Right lobe of liver (tissue), 6 donors: Measurements from ENCODE around the gene CYTH2. TPM values are rescaled to one million over a fixed set of nuclear protein-coding genes. Genes with fewer than 3 reads are reported as not detected.

Source experiments
- ATAC-seq, 4 donors: fragments of 200-7000 bp; cut with Tn5 transposase; one replicate each; pipeline ENCODE4 v1.9.1; 2020; ENCODE audit warnings: mild to moderate bottlenecking in 4 of 4, moderate library complexity in 4 of 4
- DNase-seq, 3 donors: peaks; one replicate each; pipeline ENCODE4 v3.0.0-alpha.2; 2020
- H3K27ac ChIP-seq, 3 donors: fragments of 200-600 bp; one replicate each; pipeline ENCODE4 v1.8.0; 2022
- H3K27me3 ChIP-seq, 2 donors: fragments of 200-600 bp; one replicate each; pipeline ENCODE4 v1.8.0; 2022
- H3K36me3 ChIP-seq, 4 donors: fragments of 200-600 bp; sonication (generic) in 1 of 4; one replicate each; pipeline versions ENCODE4 v1.5.1 to v1.8.0; 2017 to 2022; ENCODE audit warnings: control low read depth in 1 of 4
- H3K4me1 ChIP-seq, 4 donors: fragments of 200-600 bp; sonication (generic) in 1 of 4; one replicate each; pipeline versions ENCODE4 v1.5.1 to v1.8.0; 2017 to 2022; ENCODE audit warnings: control low read depth in 1 of 4
- H3K4me3 ChIP-seq, 3 donors: fragments of 200-600 bp; one replicate each; pipeline ENCODE4 v1.8.0; 2022
- H3K9me3 ChIP-seq, 4 donors: fragments of 200-600 bp; sonication (generic) in 1 of 4; one replicate each; pipeline versions ENCODE4 v1.5.1 to v1.8.0; 2017 to 2022; ENCODE audit warnings: control low read depth in 1 of 4
- POLR2A ChIP-seq: fragments of 450-650 bp; IDR thresholded peaks from one replicate; pipeline ENCODE4 v1.6.1; 2017; ENCODE audit warnings: antibody characterized with exemption, mild to moderate bottlenecking
- WGBS: methylation state at CpG from one replicate; pipeline ENCODE4 v1.1.6; 2018; ENCODE audit warnings: low coverage, low lambda C conversion rate; ENCODE audit not compliant: insufficient coverage; ENCODE audit errors: missing lambda C conversion rate; 5-methylcytosine and 5-hydroxymethylcytosine counted together
- intact Hi-C, 2 donors: fragments of 100-400 bp; cut with DNase I; formaldehyde crosslinking; loops; one replicate each; pipeline versions ENCODE4 v1.11.2 to v1.14.1; 2022
- total RNA-seq, 6 experiments: library from RNA; depleted of rRNA in 2 of 6; stranded (reverse); fragments of >200 nt in 2 of 6; fragmentation: NEBNext Ultra II Directional in 3 of 6; extraction: Animal tissue kit (Norgen Biotek cat#: 25700) in 3 of 6; gene quantifications; one replicate each; pipeline versions ENCODE4 v1.1.0 to v1.2.4, GENCODE V29; 2016 to 2023
- TF ChIP-seq, protein P1 (sequence below), 4 donors: fragments of 200-600 bp in 3 of 4; fragments of 450-650 bp in 1 of 4; IDR thresholded peaks; one replicate each; pipeline versions ENCODE4 v1.5.1 to v1.8.0; 2016 to 2022; ENCODE audit warnings: antibody characterized with exemption in 4 of 4, mild to moderate bottlenecking in 2 of 4
- donor health status: DM: no; HTN: yes; CAD: no.
- donor health status: DM: no; HTN: no; CAD: no.
- donor health status: DM: no; HTN: no; CAD: no.
- donor health status: DM: no; HTN: yes; CAD: no.
- donor health status: DM: no; HTN: yes; CAD: no.

The CYTH2 gene
- total RNA-seq, 6 experiments from 2014 or later: 7.7 to 22.7 (median 13.5) TPM

DNA sequence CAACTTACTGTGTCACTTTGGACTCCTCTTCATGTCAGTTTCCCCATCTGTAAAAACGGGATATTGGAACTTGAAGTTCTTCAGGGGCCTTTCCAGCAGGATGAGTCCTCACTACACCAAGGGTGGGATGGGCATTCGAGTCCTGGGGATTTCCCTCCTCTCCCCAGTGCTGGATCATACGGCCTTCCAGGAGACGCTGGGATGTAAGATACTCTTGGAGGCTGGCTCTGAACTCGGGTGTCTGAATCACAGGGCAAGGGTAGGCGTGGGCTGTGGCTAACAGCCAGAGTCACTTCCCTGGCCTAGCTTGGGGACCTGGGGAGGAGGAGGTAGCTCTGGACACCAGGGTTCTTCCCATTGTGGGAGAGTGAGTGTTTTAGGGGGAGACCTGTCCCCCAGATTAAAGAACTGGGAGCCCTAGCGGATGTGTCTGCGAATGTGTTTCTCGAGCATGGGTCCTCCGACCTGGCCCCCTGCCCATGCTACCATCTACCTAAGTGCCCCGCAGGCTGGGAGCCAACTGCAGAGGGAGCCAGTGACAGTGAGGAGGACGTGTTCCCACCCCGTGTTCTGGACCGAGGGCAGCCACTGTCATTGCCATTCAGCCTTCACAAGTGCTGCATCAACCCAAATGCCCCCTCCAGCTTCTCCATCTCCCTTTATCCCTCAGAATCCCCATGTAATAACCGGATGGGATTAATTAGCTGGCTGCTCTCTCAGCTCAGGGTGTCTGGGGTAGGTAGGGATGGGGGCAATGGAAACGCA, 2.4 kb upstream of the CYTH2 start:
- Histone ChIP-seq H3K27ac (no peak overlapping the region), H3K9me3 (no peaks in the 10 kb centered on the region), H3K27me3 (no peaks in the 10 kb centered on the region), H3K4me3 (no peak overlapping the region), H3K36me3 (peaks cover 0 to 12% (median 5%) of the 10 kb centered on the region in 4 donors), H3K4me1 (peaks cover 0 to 8% (median 4%) of the 10 kb centered on the region in 4 donors)
- 54% methylated on average over 5 of the region's 16 CpGs for WGBS
- intact Hi-C loops: no loop called here
- TF ChIP-seq, protein P1, sequence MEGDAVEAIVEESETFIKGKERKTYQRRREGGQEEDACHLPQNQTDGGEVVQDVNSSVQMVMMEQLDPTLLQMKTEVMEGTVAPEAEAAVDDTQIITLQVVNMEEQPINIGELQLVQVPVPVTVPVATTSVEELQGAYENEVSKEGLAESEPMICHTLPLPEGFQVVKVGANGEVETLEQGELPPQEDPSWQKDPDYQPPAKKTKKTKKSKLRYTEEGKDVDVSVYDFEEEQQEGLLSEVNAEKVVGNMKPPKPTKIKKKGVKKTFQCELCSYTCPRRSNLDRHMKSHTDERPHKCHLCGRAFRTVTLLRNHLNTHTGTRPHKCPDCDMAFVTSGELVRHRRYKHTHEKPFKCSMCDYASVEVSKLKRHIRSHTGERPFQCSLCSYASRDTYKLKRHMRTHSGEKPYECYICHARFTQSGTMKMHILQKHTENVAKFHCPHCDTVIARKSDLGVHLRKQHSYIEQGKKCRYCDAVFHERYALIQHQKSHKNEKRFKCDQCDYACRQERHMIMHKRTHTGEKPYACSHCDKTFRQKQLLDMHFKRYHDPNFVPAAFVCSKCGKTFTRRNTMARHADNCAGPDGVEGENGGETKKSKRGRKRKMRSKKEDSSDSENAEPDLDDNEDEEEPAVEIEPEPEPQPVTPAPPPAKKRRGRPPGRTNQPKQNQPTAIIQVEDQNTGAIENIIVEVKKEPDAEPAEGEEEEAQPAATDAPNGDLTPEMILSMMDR (IDR thresholded peaks at IDR 0.05): no peak
- TF ChIP-seq POLR2A: no peak
- no peak for ATAC-seq
- DNase-seq: peak in 1 of 3 donors; percentile 27

DNA sequence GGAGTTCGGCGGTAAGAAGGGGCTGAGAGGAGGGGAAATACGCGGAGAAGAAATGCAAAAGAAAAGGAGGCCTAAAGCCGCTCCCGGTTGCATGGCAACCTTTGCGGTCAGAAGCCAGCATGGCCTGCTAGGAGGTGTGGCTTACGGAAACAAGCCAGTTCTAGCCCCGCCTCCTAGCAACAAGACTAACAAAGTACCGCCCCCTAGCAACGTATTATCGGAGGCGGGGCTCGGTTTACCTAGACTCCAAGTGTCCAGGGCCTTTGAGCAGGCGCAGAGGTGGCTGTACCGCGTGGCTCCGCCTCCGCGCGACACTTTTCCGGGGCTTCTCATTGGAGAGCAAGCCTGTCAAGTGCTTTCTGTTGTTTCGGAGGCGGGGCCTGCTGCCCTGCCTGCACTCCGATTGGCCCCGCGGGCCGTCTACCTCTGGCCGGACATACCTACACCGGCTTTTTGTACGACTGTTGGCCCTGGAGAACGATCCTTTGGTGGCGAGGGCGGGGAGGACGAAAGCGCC, 339 bp upstream of the CYTH2 start:
- peaks cover 0 to 30% (median 8%) of the 10 kb centered on the region in 4 donors for H3K36me3 ChIP-seq
- no peaks in the 10 kb centered on the region for H3K9me3 ChIP-seq
- peak; percentile 99 to 100 (median 100) for DNase-seq
- TF ChIP-seq, protein P1 (IDR thresholded peaks at IDR 0.05): peak in 1 of 4 donors; percentile 16
- TF ChIP-seq POLR2A: no peak
- WGBS: 0% methylated on average over 9 of the region's 36 CpGs
- ATAC-seq: peak; percentile 91 to 95 (median 94)
- H3K27ac ChIP-seq: peak overlapping the region; percentile 84 to 97 (median 86)
- peaks cover 0 to 8% (median 4%) of the 10 kb centered on the region in 4 donors for H3K4me1 ChIP-seq
- H3K27me3 ChIP-seq: no peaks in the 10 kb centered on the region
- intact Hi-C loops: no loop called here
- peak overlapping the region; percentile 99 for H3K4me3 ChIP-seq

DNA sequence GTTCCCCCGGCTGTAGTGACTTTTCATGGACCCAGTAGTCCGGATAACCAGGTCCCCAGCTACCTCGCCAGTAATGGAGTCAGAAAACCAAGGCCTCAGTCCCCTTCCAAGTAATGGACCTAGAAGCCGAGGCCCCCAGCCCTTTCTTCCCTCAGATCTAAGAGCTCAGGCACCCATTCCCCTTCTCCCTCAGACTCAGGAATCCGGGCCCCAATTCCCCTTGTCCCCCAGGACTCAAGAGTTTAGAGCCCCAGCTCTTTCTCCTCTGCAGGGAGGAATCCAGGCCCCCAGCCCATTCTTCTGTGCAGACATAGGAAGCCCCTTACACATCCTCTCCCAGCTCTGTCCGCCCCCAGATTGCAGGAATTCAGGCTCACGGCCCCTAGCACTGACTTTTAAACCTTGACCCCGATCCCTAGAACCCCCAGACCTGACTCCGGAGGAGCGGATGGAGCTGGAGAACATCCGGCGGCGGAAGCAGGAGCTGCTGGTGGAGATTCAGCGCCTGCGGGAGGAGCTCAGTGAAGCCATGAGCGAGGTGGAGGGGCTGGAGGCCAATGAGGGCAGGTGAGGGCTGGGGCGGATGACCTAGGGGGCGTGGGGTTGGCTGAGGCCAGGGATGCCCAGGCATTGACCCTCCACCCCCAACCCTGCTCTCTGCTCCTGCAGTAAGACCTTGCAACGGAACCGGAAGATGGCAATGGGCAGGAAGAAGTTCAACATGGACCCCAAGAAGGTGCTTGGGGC, 938 bp downstream of the CYTH2 start:
- Histone ChIP-seq H3K27me3 (no peaks in the 10 kb centered on the region), H3K27ac (peak overlapping the region in 1 of 3 donors; percentile 97), H3K9me3 (no peaks in the 10 kb centered on the region), H3K4me3 (peak overlapping the region; percentile 99), H3K36me3 (peaks cover 0 to 37% (median 14%) of the 10 kb centered on the region in 4 donors), H3K4me1 (peaks cover 0 to 8% (median 4%) of the 10 kb centered on the region in 4 donors)
- intact Hi-C loops: no loop called here
- ATAC-seq (no peak), DNase-seq (peak in 1 of 3 donors; percentile 36)
- 43% methylated on average over 12 of the region's 20 CpGs for WGBS
- TF ChIP-seq, protein P1 (IDR thresholded peaks at IDR 0.05): no peak
- TF ChIP-seq POLR2A: no peak

DNA sequence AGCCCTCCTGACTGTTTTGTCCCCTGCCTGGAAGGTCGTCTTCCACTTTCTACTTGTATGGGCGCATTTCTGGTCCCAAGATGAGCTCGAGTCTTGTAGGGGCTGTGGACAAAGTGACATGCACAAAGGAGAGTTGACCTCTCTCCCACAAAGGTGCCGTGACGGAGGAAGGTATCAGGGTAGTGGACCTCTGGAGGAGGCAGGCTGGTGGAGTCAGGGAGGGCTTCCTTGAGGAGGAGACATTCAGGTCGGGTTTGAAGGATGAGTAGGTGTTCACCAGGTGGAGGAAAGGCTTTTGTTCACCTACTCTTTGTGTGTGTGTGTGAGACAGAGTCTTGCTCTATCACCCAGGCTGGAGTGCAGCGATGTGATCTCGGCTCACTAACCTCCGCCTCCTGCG, 1.7 kb downstream of the CYTH2 start:
- H3K36me3 ChIP-seq: peaks cover 0 to 41% (median 20%) of the 10 kb centered on the region in 4 donors
- DNase-seq (no peak), ATAC-seq (no peak)
- WGBS: 93% methylated on average over 8 of the region's 10 CpGs
- no peak overlapping the region for H3K27ac ChIP-seq
- H3K4me1 ChIP-seq: peaks cover 0 to 8% (median 4%) of the 10 kb centered on the region in 4 donors
- intact Hi-C loops: no loop called here
- H3K27me3 ChIP-seq: no peaks in the 10 kb centered on the region
- TF ChIP-seq, protein P1 (IDR thresholded peaks at IDR 0.05): no peak
- no peaks in the 10 kb centered on the region for H3K9me3 ChIP-seq
- H3K4me3 ChIP-seq: no peak overlapping the region
